Neural cell (in vitro differentiated cells): Measurements from ENCODE around the gene RPS6KA5. TPM values are rescaled to one million over a fixed set of nuclear protein-coding genes. Genes with fewer than 3 reads are reported as not detected.

Experiments
- H2AFZ ChIP-seq: fragments of 200-600, 300-800 bp; sonication (generic), shearing (Covaris generic); 2 replicates; pipeline ENCODE4 v1.6.0; 2014; ENCODE audit warnings: low read depth, mild to moderate bottlenecking, antibody characterized with exemption, low read length, moderate library complexity
- H3F3A ChIP-seq: fragments of 200-600 bp; shearing (Covaris generic); 2 replicates; pipeline ENCODE4 v1.6.1; 2016; ENCODE audit warnings: mild to moderate bottlenecking, moderate library complexity, mixed read lengths, antibody characterized with exemption, low read length; ENCODE audit not compliant: insufficient read depth, poor library complexity, severe bottlenecking
- H3K27ac ChIP-seq: fragments of 200-600, 300-800 bp; sonication (generic), shearing (Covaris generic); 2 replicates; pipeline ENCODE4 v1.5.1; 2014; ENCODE audit warnings: mild to moderate bottlenecking, low read length, moderate library complexity
- H3K27me3 ChIP-seq: fragments of 300-800, 200-600 bp; sonication (generic), shearing (Covaris generic); 2 replicates; pipeline ENCODE4 v1.6.0; 2014; ENCODE audit warnings: mild to moderate bottlenecking, low read depth, low read length, moderate library complexity; ENCODE audit not compliant: insufficient read depth
- H3K36me3 ChIP-seq: fragments of 300-800, 200-600 bp; sonication (generic), shearing (Covaris generic); 2 replicates; pipeline ENCODE4 v1.5.1; 2014; ENCODE audit warnings: mild to moderate bottlenecking, antibody characterized with exemption, low read length, moderate library complexity; ENCODE audit not compliant: insufficient read depth
- H3K4me2 ChIP-seq: fragments of 300-800, 200-600 bp; sonication (generic), shearing (Covaris generic); 2 replicates; pipeline ENCODE4 v1.6.0; 2014; ENCODE audit warnings: mild to moderate bottlenecking, low read length
- H3K4me3 ChIP-seq: fragments of 300-800, 200-600 bp; sonication (generic), shearing (Covaris generic); 2 replicates; pipeline ENCODE4 v1.5.1; 2014; ENCODE audit warnings: mild to moderate bottlenecking, low read length, moderate library complexity
- H3K79me2 ChIP-seq: fragments of 200-600 bp; shearing (Covaris generic); replicated peaks from 2 replicates; pipeline ENCODE4 v1.6.0; 2014; ENCODE audit warnings: mild to moderate bottlenecking, low read length, moderate library complexity; ENCODE audit not compliant: insufficient read depth
- H3K9ac ChIP-seq: fragments of 300-800, 200-600 bp; sonication (generic), shearing (Covaris generic); 2 replicates; pipeline ENCODE4 v1.6.1; 2016; ENCODE audit warnings: mild to moderate bottlenecking, low read length, mixed read lengths
- H3K9me2 ChIP-seq: fragments of 200-600 bp; shearing (Covaris generic); 2 replicates; pipeline ENCODE4 v1.6.1; 2016; ENCODE audit warnings: mild to moderate bottlenecking, low read length, mixed read lengths; ENCODE audit not compliant: insufficient read depth
- H3K9me3 ChIP-seq: fragments of 200-600, 300-800 bp; sonication (generic), shearing (Covaris generic); 2 replicates; pipeline ENCODE4 v1.6.1; 2016; ENCODE audit warnings: mild to moderate bottlenecking, mixed run types, low read length, moderate library complexity, mixed read lengths
- H4K20me1 ChIP-seq: fragments of 200-600 bp; shearing (Covaris generic); 2 replicates; pipeline ENCODE4 v1.6.1; 2016; ENCODE audit warnings: mild to moderate bottlenecking, mixed run types; ENCODE audit not compliant: insufficient read depth
- CTCF ChIP-seq: fragments of 450-650 bp; IDR thresholded peaks from 2 replicates; pipeline ENCODE4 v1.5.1; 2014; ENCODE audit warnings: antibody characterized with exemption, mild to moderate bottlenecking, moderate library complexity; ENCODE audit not compliant: poor library complexity, severe bottlenecking
- EP300 ChIP-seq: fragments of 450-650 bp; conservative IDR thresholded peaks from 2 replicates; pipeline ENCODE4 v1.6.1; 2014; ENCODE audit warnings: antibody characterized with exemption, mild to moderate bottlenecking, moderate library complexity; ENCODE audit not compliant: poor library complexity, severe bottlenecking
- EZH2 ChIP-seq: fragments of 200-600, 300-800 bp; shearing (Covaris generic), sonication (generic); IDR thresholded peaks from 2 replicates; pipeline ENCODE4 v1.6.1; 2014; ENCODE audit warnings: antibody characterized with exemption, low read length, borderline replicate concordance, mild to moderate bottlenecking; ENCODE audit not compliant: insufficient read depth, poor library complexity, severe bottlenecking
- MXI1 ChIP-seq: fragments of 450-650 bp; conservative IDR thresholded peaks from 2 replicates; pipeline ENCODE4 v1.6.1; 2014; ENCODE audit warnings: antibody characterized with exemption, mild to moderate bottlenecking; ENCODE audit not compliant: poor library complexity, severe bottlenecking
- POLR2AphosphoS5 ChIP-seq: IDR thresholded peaks from 2 replicates; pipeline ENCODE4 v1.6.1; 2012
- RAD21 ChIP-seq: fragments of 450-650 bp; conservative IDR thresholded peaks from 2 replicates; pipeline ENCODE4 v1.6.1; 2014; ENCODE audit warnings: antibody characterized with exemption, mild to moderate bottlenecking, moderate library complexity
- REST ChIP-seq: IDR thresholded peaks from 2 replicates; pipeline ENCODE4 v1.6.1; 2012; ENCODE audit warnings: borderline replicate concordance
- SMC3 ChIP-seq: fragments of 450-650 bp; conservative IDR thresholded peaks from 2 replicates; pipeline ENCODE4 v1.6.1; 2014; ENCODE audit warnings: antibody characterized with exemption, mild to moderate bottlenecking, moderate library complexity; ENCODE audit not compliant: poor library complexity
- TAF1 ChIP-seq: IDR thresholded peaks from 2 replicates; pipeline ENCODE4 v1.6.1; 2012; ENCODE audit warnings: low read depth
- polyA plus RNA-seq: library from polyadenylated mRNA; depleted of rRNA; stranded (reverse); fragments of >200 nt; gene quantifications from 2 replicates; pipeline ENCODE4 v1.2.3, GENCODE V29; 2014

The RPS6KA5 gene
- polyA plus RNA-seq, 1 donor from 2014 or later = 6.3 TPM

GRCh38 chr14:90924621-90925340 is 135.7 kb downstream of the RPS6KA5 start (continued):
- TF ChIP-seq TAF1 = no peak

- Histone ChIP-seq H3K36me3 (no peaks in the 10 kb centered on the region), H3K9me2 (no peaks in the 10 kb centered on the region), H3K27me3 (no peaks in the 10 kb centered on the region), H3K79me2 (no peaks in the 10 kb centered on the region), H3K27ac (no peak overlapping the region), H2AFZ (no peak overlapping the region), H3K4me2 (no peak overlapping the region), H3K4me3 (no peak overlapping the region), H3F3A (no peaks in the 10 kb centered on the region), H3K9me3 (no peaks in the 10 kb centered on the region), H3K9ac (no peak overlapping the region), H4K20me1 (no peaks in the 10 kb centered on the region)
- TF ChIP-seq REST (no peak), CTCF (no peak), EP300 (no peak), EZH2 (no peak), POLR2AphosphoS5 (no peak), TAF1 (no peak), SMC3 (no peak), MXI1 (no peak), RAD21 (no peak)
These were observed 138.3 kb downstream of the RPS6KA5 start for GRCh38 chr14:90922141-90922540.

- no peak overlapping the region for H2AFZ ChIP-seq
These were observed 149.3 kb downstream of the RPS6KA5 start for GRCh38 chr14:90911121-90911520.

More at GRCh38 chr14:90911121-90911520, 149.3 kb downstream of the RPS6KA5 start:
- no peaks in the 10 kb centered on the region for H3K27me3 ChIP-seq
- no peak overlapping the region for H3K9ac ChIP-seq
- no peaks in the 10 kb centered on the region for H3K79me2 ChIP-seq
- no peaks in the 10 kb centered on the region for H3K9me2 ChIP-seq
- no peaks in the 10 kb centered on the region for H4K20me1 ChIP-seq
- no peak overlapping the region for H3K4me2 ChIP-seq
- no peak for TF ChIP-seq CTCF
- no peak for TF ChIP-seq EP300
- TF ChIP-seq REST = no peak
- no peak for TF ChIP-seq RAD21
- no peak for TF ChIP-seq TAF1
- TF ChIP-seq MXI1 = no peak
- TF ChIP-seq EZH2 = no peak
- TF ChIP-seq POLR2AphosphoS5 = no peak
- TF ChIP-seq SMC3 = no peak
- H3F3A ChIP-seq = no peaks in the 10 kb centered on the region
- H3K36me3 ChIP-seq = no peaks in the 10 kb centered on the region
- no peak overlapping the region for H3K27ac ChIP-seq
- H3K4me3 ChIP-seq = no peak overlapping the region
- H3K9me3 ChIP-seq = no peaks in the 10 kb centered on the region
